Measurements from ENCODE around the gene GNA12.

GRCh38 chr7:2715341-2716231 lies 128.5 kb downstream of the GNA12 start:
- TF ChIP-seq ZNF3 (CRISPR knock-in tag; IDR thresholded peaks at IDR 0.05) (no peak), SIX5 (IDR thresholded peaks at IDR 0.05; ENCODE audit: borderline replicate concordance in 1 of 2, insufficient read depth in 1 of 2, low read depth in 1 of 2, low read length in 2 of 2) (no peak), ELF4 (CRISPR knock-in tag; IDR thresholded peaks at IDR 0.05) (no peak), STAT6 (CRISPR knock-in tag; IDR thresholded peaks at IDR 0.05) (no peak), CTCF (IDR thresholded peaks at IDR 0.05 in 2 of 3, conservative IDR thresholded peaks at IDR 0.05 in 1 of 3; ENCODE audit: insufficient read depth in 2 of 3, low read depth in 1 of 3, low read length in 3 of 3) (no peak), PYGO2 (tag; IDR thresholded peaks at IDR 0.05) (no peak), FOXJ3 (CRISPR knock-in tag; IDR thresholded peaks at IDR 0.05) (no peak), MYBL2 (IDR thresholded peaks at IDR 0.05; ENCODE audit: low read depth) (no peak), MYBL2 (CRISPR knock-in tag; IDR thresholded peaks at IDR 0.05; ENCODE audit: borderline replicate concordance) (no peak), MXD1 (CRISPR knock-in tag; IDR thresholded peaks at IDR 0.05; ENCODE audit: borderline replicate concordance, poor library complexity, severe bottlenecking) (no peak), IRF2 (CRISPR knock-in tag; IDR thresholded peaks at IDR 0.05) (no peak), RFX5 (IDR thresholded peaks at IDR 0.05; ENCODE audit: low read depth, low read length) (no peak)

Data from K562 (cell line).